Glutamatergic neuron (in vitro differentiated cells): ENCODE measurements around the gene MRPL39. TPM values are rescaled to one million over a fixed set of nuclear protein-coding genes. Genes with fewer than 3 reads are reported as not detected.

Experiments used
- DNase-seq: peaks from one replicate; pipeline ENCODE4 v3.0.0; 2022
- H3K27ac Mint-ChIP-seq: one replicate; pipeline ENCODE4 v1.8.0; 2020; ENCODE audit warnings: mild to moderate bottlenecking, mixed read lengths, inconsistent platforms; ENCODE audit not compliant: unreplicated experiment
- H3K27me3 Mint-ChIP-seq: one replicate; pipeline ENCODE4 v1.8.0; 2020; ENCODE audit warnings: mild to moderate bottlenecking, moderate library complexity, mixed read lengths, inconsistent platforms; ENCODE audit not compliant: unreplicated experiment
- H3K36me3 Mint-ChIP-seq: one replicate; pipeline ENCODE4 v1.8.0; 2020; ENCODE audit warnings: mild to moderate bottlenecking, mixed read lengths, inconsistent platforms; ENCODE audit not compliant: unreplicated experiment
- H3K4me1 Mint-ChIP-seq: one replicate; pipeline ENCODE4 v1.8.0; 2020; ENCODE audit warnings: mild to moderate bottlenecking, low read depth, mixed read lengths, inconsistent platforms; ENCODE audit not compliant: unreplicated experiment
- H3K4me3 Mint-ChIP-seq: one replicate; pipeline ENCODE4 v1.8.0; 2020; ENCODE audit warnings: mild to moderate bottlenecking, mixed read lengths, inconsistent platforms; ENCODE audit not compliant: unreplicated experiment
- H3K9me3 Mint-ChIP-seq: one replicate; pipeline ENCODE4 v1.8.0; 2020; ENCODE audit warnings: mild to moderate bottlenecking, moderate library complexity, mixed read lengths, inconsistent platforms; ENCODE audit not compliant: unreplicated experiment
- CTCF ChIP-seq: fragments of 200-600 bp; sonication (generic); IDR thresholded peaks from one replicate; pipeline ENCODE4 v1.5.0; 2021; ENCODE audit not compliant: partially characterized antibody, unreplicated experiment
- total RNA-seq: library from RNA; stranded (reverse); fragmentation: NEBNext Ultra II Directional; extraction: Animal tissue kit (Norgen Biotek cat#: 25700); gene quantifications from one replicate; pipeline ENCODE4 v1.2.1, GENCODE V29; 2021; ENCODE audit not compliant: unreplicated experiment

The MRPL39 gene
- total RNA-seq, 1 donor from 2014 or later = 26.1 TPM

- DNase-seq = no peak
- H3K4me3 Mint-ChIP-seq = no peak overlapping the region
- no peaks in the 10 kb centered on the region for H3K36me3 Mint-ChIP-seq
- peaks cover 2% of the 10 kb centered on the region for H3K4me1 Mint-ChIP-seq
- no peak for TF ChIP-seq CTCF
- no peaks in the 10 kb centered on the region for H3K9me3 Mint-ChIP-seq
- H3K27ac Mint-ChIP-seq = no peak overlapping the region
- H3K27me3 Mint-ChIP-seq = peaks cover 3% of the 10 kb centered on the region
These were observed 35.6 kb downstream of the MRPL39 start for GRCh38 chr21:25571726-25572121.

- H3K27me3 Mint-ChIP-seq = peaks cover 3% of the 10 kb centered on the region
- no peak overlapping the region for H3K4me3 Mint-ChIP-seq
- H3K36me3 Mint-ChIP-seq = no peaks in the 10 kb centered on the region
- DNase-seq = no peak
- TF ChIP-seq CTCF = no peak
- H3K9me3 Mint-ChIP-seq = no peaks in the 10 kb centered on the region
- H3K27ac Mint-ChIP-seq = no peak overlapping the region
- H3K4me1 Mint-ChIP-seq = peaks cover 2% of the 10 kb centered on the region
These were observed 37.6 kb downstream of the MRPL39 start for GRCh38 chr21:25569711-25570110.

GRCh38 chr21:25569084-25569483, 38.2 kb downstream of the MRPL39 start:
- Mint-ChIP-seq H3K36me3 (no peaks in the 10 kb centered on the region), H3K9me3 (no peaks in the 10 kb centered on the region), H3K27me3 (peaks cover 3% of the 10 kb centered on the region), H3K4me1 (peaks cover 2% of the 10 kb centered on the region), H3K27ac (no peak overlapping the region), H3K4me3 (no peak overlapping the region)
- no peak for DNase-seq
- no peak for TF ChIP-seq CTCF

GRCh38 chr21:25568246-25568645, 39.0 kb downstream of the MRPL39 start:
- H3K4me1 Mint-ChIP-seq = peaks cover 2% of the 10 kb centered on the region
- peaks cover 3% of the 10 kb centered on the region for H3K27me3 Mint-ChIP-seq
- no peaks in the 10 kb centered on the region for H3K9me3 Mint-ChIP-seq
- no peak for DNase-seq
- TF ChIP-seq CTCF = no peak
- no peaks in the 10 kb centered on the region for H3K36me3 Mint-ChIP-seq
- no peak overlapping the region for H3K27ac Mint-ChIP-seq
- no peak overlapping the region for H3K4me3 Mint-ChIP-seq

- Mint-ChIP-seq H3K9me3 (no peaks in the 10 kb centered on the region), H3K4me1 (peaks cover 2% of the 10 kb centered on the region), H3K27me3 (peaks cover 4% of the 10 kb centered on the region), H3K36me3 (no peaks in the 10 kb centered on the region), H3K27ac (no peak overlapping the region), H3K4me3 (no peak overlapping the region)
- DNase-seq = no peak
- TF ChIP-seq CTCF = no peak
These were observed 39.8 kb downstream of the MRPL39 start for GRCh38 chr21:25567472-25567871.
